ENCODE measurements around the gene NCOR1.
"Not testable (repeated sequence)": the region's sequence is repeated elsewhere in the genome, so short reads cannot be mapped to it uniquely, and the experiment has no call there.

The NCOR1 gene

GRCh38 chr17:16091773-16092172 lies 123.6 kb downstream of the NCOR1 start:
- DNase-seq (ENCODE audit: low read depth), result no peak

- no peak for DNase-seq (ENCODE audit: low read depth)
These were observed 128.4 kb downstream of the NCOR1 start for GRCh38 chr17:16086957-16087356.

- DNase-seq (ENCODE audit: low read depth), result no peak
These were observed 130.2 kb downstream of the NCOR1 start for GRCh38 chr17:16085066-16085699.

GRCh38 chr17:16083223-16083622 lies 132.1 kb downstream of the NCOR1 start:
- DNase-seq (ENCODE audit: low read depth), result no peak

- no peak for DNase-seq (ENCODE audit: low read depth)
These were observed 133.7 kb downstream of the NCOR1 start for GRCh38 chr17:16081507-16082087.

GRCh38 chr17:16080366-16080765 lies 135.0 kb downstream of the NCOR1 start:
- no peak for DNase-seq (ENCODE audit: low read depth)

- DNase-seq (ENCODE audit: low read depth), result no peak
These were observed 139.4 kb downstream of the NCOR1 start for GRCh38 chr17:16075949-16076348.

- no peak for DNase-seq (ENCODE audit: low read depth)
These were observed 140.9 kb downstream of the NCOR1 start for GRCh38 chr17:16074423-16074822.

GRCh38 chr17:16073845-16074244 lies 141.5 kb downstream of the NCOR1 start:
- DNase-seq (ENCODE audit: low read depth), result no peak

GRCh38 chr17:16072031-16072430 lies 143.3 kb downstream of the NCOR1 start:
- DNase-seq (ENCODE audit: low read depth), result no peak

GRCh38 chr17:16068323-16068722 lies 147.0 kb downstream of the NCOR1 start:
- no peak for DNase-seq (ENCODE audit: low read depth)

- DNase-seq (ENCODE audit: low read depth), result no peak
These were observed 149.2 kb downstream of the NCOR1 start for GRCh38 chr17:16066125-16066524.

- DNase-seq (ENCODE audit: low read depth), result no peak
These were observed 153.7 kb downstream of the NCOR1 start for GRCh38 chr17:16061631-16062030.

GRCh38 chr17:16055139-16055538 lies 160.2 kb downstream of the NCOR1 start:
- not testable (repeated sequence) for DNase-seq (ENCODE audit: low read depth)

- DNase-seq (ENCODE audit: low read depth), result peak; percentile 42
These were observed 162.8 kb downstream of the NCOR1 start for GRCh38 chr17:16052486-16052885.

- no peak for DNase-seq (ENCODE audit: low read depth)
These were observed 164.5 kb downstream of the NCOR1 start for GRCh38 chr17:16050844-16051243.

- DNase-seq (ENCODE audit: low read depth), result no peak
These were observed 166.4 kb downstream of the NCOR1 start for GRCh38 chr17:16048811-16049449.

- no peak for DNase-seq (ENCODE audit: low read depth)
These were observed 168.4 kb downstream of the NCOR1 start for GRCh38 chr17:16046966-16047365.

GRCh38 chr17:16044487-16044886 lies 170.8 kb downstream of the NCOR1 start:
- no peak for DNase-seq (ENCODE audit: low read depth)

GRCh38 chr17:16040710-16041251 lies 174.6 kb downstream of the NCOR1 start:
- DNase-seq (ENCODE audit: low read depth), result no peak

GRCh38 chr17:16037636-16038035 lies 177.7 kb downstream of the NCOR1 start:
- no peak for DNase-seq (ENCODE audit: low read depth)

- DNase-seq (ENCODE audit: low read depth), result no peak
These were observed 179.1 kb downstream of the NCOR1 start for GRCh38 chr17:16036261-16036660.

- DNase-seq (ENCODE audit: low read depth), result no peak
These were observed 181.5 kb downstream of the NCOR1 start for GRCh38 chr17:16033729-16034349.

Data from HS-27A (cell line).